Fibroblast of the aortic adventitia (primary cell): ENCODE measurements around the gene DHX8. TPM values are rescaled to one million over a fixed set of nuclear protein-coding genes. Genes with fewer than 3 reads are reported as not detected.

Experiments
- DNase-seq: peaks from one replicate; pipeline ENCODE4 v3.0.0-alpha.2; 2010; ENCODE audit warnings: low read depth
- H3K4me3 ChIP-seq: 2 replicates; pipeline ENCODE4 v1.5.1; 2011; ENCODE audit warnings: low read depth, mild to moderate bottlenecking, control low read depth, low read length, moderate library complexity
- CTCF ChIP-seq: IDR thresholded peaks from 2 replicates; pipeline ENCODE4 v1.5.1; 2011; ENCODE audit warnings: mild to moderate bottlenecking, low read length, control low read depth, inconsistent platforms; ENCODE audit not compliant: insufficient read depth
- total RNA-seq: library from RNA; depleted of rRNA; stranded (reverse); fragments of >200 nt; gene quantifications from 2 replicates; pipeline ENCODE4 v1.2.3, GENCODE V29; 2012; ENCODE audit warnings: low replicate concordance

DHX8 gene
- total RNA-seq, 1 donor: 44.1 TPM

- DNase-seq: no peak
- TF ChIP-seq CTCF: no peak
- H3K4me3 ChIP-seq: no peak overlapping the region
These were observed 44.7 kb downstream of the DHX8 start for GRCh38 chr17:43528319-43528987.

GRCh38 chr17:43528988-43529814 lies 45.4 kb downstream of the DHX8 start:
- no peak overlapping the region for H3K4me3 ChIP-seq
- no peak for TF ChIP-seq CTCF
- DNase-seq: no peak

DNA sequence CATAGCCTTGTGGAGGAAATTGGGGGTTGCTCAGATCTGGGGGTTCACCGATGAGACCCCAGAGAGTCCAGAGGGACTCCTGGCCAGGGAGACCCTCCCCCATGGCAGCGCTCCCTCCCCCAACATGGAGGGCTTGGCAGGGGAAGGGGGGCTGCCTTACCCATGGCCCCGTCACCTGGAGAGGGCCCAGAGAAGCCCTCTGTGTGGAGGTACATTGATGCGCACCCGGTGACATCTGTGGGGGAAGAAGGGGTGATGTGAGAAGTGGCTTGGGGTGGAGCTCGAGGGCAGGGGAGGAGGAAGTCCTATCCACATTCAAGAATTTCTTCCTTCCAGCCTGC lies 46.1 kb downstream of the DHX8 start:
- TF ChIP-seq CTCF: no peak
- H3K4me3 ChIP-seq: no peak overlapping the region
- no peak for DNase-seq

DNA sequence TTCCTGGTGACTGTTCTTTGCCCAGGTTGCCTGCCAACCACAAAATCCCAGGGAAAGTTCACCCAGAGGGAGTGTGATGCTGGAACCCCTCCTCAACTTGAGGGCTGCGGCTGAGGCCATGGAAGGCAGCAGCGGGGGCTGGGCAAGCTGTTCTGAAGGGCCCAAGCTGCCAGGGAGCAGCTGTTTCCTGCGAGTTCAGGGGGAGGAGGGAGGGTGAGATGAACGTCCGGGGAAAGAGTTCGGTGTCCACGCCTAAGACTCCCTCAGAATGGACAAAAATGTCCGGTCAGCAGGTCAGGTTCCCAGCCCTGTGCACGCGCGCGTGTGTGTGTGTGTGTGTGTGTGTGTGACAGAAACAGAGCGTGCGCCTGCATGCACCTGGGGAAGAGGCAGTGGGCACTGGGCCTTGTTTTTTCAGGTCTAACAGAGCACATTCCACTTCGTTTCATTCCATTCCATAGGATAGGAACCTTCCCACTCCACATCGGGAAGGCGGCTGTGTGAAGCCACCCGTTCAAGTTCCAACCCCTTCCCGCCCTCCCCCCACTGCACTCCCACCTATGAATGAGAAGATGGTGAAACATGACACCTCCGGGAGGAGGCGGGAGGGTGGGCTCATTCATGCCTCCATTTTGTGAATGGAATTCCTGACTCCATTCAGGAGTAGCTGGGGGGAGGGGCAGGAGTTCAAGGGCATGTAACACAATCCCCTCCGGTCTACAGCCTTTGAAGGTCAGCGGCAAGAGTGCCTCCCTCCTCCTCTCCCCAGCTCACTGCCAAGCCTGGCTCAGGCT lies 46.7 kb downstream of the DHX8 start:
- DNase-seq: peak; percentile 75
- TF ChIP-seq CTCF: no peak
- no peak overlapping the region for H3K4me3 ChIP-seq

DNA sequence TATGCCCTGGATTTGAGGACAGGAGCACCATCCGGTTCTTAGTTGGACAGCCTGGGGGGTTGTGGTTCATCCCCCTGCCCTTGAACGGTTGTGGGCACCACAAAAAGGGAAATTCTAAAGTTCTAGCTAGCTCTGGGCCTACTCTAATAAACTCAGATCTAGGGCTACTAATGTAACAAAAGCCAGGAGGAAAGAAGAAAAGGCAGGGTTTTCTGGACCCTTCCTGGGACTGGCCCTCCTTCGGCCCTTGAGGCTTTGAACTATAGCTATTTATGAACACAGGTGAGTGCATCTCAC lies 47.3 kb downstream of the DHX8 start:
- TF ChIP-seq CTCF: no peak
- H3K4me3 ChIP-seq: no peak overlapping the region
- DNase-seq: no peak

- H3K4me3 ChIP-seq: no peak overlapping the region
- no peak for DNase-seq
- TF ChIP-seq CTCF: no peak
These were observed 48.2 kb downstream of the DHX8 start for GRCh38 chr17:43531955-43532354.
